ACC112 (cell line): ENCODE results near the gene C1QTNF2.

Source experiments
- H2AFZ ChIP-seq: fragments of 200-600 bp; sonication (generic); one replicate; pipeline ENCODE4 v1.6.0; 2017; ENCODE audit warnings: antibody characterized with exemption, low read length; ENCODE audit not compliant: unreplicated experiment
- H3K27ac ChIP-seq: fragments of 200-600 bp; sonication (generic); 2 replicates; pipeline ENCODE4 v1.5.1; 2014; ENCODE audit warnings: low read depth, mild to moderate bottlenecking, antibody characterized with exemption, low read length, moderate library complexity
- H3K27me3 ChIP-seq: fragments of 200-600 bp; sonication (generic); 2 replicates; pipeline ENCODE4 v1.6.1; 2014; ENCODE audit warnings: mild to moderate bottlenecking, antibody characterized with exemption, low read length, moderate library complexity, mixed read lengths; ENCODE audit not compliant: insufficient read depth
- H3K36me3 ChIP-seq: fragments of 200-600 bp; sonication (generic); 2 replicates; pipeline ENCODE4 v1.6.1; 2016; ENCODE audit warnings: mild to moderate bottlenecking, antibody characterized with exemption, low read length, moderate library complexity, mixed read lengths; ENCODE audit not compliant: insufficient read depth
- H3K4me1 ChIP-seq: fragments of 200-600 bp; sonication (generic); one replicate; pipeline ENCODE4 v1.6.1; 2016; ENCODE audit warnings: low read length, mixed read lengths; ENCODE audit not compliant: insufficient read depth, unreplicated experiment, control insufficient read depth
- H3K4me3 ChIP-seq: fragments of 200-600 bp; sonication (generic); 2 replicates; pipeline ENCODE4 v1.5.1; 2014; ENCODE audit warnings: mild to moderate bottlenecking, low read depth, low read length
- H3K79me2 ChIP-seq: fragments of 200-600 bp; sonication (generic); one replicate; pipeline ENCODE4 v1.6.0; 2016; ENCODE audit warnings: low read length; ENCODE audit not compliant: control insufficient read depth, unreplicated experiment, insufficient read depth

Gene C1QTNF2

DNA sequence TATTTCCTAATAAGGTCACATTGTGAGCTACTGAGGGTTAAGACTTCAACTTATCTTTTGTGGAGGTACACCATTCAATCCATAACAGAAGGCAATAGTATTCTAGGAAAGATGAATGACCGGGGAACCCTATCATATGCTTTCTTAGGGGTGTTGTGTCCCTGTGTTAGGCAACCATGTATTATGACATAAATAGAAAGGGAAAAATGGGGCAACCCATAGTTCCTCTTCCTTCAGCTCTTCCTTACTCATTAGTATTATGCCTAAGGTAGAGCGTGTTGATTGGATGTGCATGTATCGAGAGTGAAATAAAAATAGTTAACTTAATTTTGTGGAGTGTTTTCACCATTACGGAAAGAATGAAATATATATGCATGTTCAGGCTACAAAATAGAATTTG lies 52.0 kb downstream of the C1QTNF2 start:
- Histone ChIP-seq H3K4me3 (no peak overlapping the region), H3K79me2 (no peaks in the 10 kb centered on the region), H3K27ac (no peak overlapping the region), H2AFZ (no peak overlapping the region), H3K4me1 (peaks cover 6% of the 10 kb centered on the region), H3K36me3 (no peaks in the 10 kb centered on the region), H3K27me3 (peaks cover 5% of the 10 kb centered on the region)

DNA sequence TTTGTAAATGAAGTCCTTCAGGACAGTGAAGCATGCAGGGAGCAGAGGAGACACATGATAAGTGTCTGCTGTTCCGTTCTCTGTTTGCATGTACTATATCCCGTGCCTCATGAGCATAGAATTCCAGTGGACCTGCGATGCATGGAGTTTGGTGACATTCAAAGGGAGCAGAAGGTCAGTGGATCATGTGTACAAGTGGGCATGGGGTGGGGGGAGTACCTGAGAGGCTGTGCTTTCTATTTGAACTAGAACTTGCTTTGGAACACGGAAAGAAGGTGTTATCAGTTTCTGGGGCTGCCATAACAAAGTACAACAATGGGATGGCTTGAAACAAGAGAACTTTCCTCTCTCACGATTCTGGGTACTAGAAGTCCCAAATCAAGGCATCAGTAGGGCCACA lies 53.0 kb downstream of the C1QTNF2 start:
- peaks cover 6% of the 10 kb centered on the region for H3K4me1 ChIP-seq
- no peak overlapping the region for H2AFZ ChIP-seq
- H3K27me3 ChIP-seq = peaks cover 14% of the 10 kb centered on the region
- no peak overlapping the region for H3K27ac ChIP-seq
- no peaks in the 10 kb centered on the region for H3K79me2 ChIP-seq
- no peak overlapping the region for H3K4me3 ChIP-seq
- H3K36me3 ChIP-seq = no peaks in the 10 kb centered on the region

DNA sequence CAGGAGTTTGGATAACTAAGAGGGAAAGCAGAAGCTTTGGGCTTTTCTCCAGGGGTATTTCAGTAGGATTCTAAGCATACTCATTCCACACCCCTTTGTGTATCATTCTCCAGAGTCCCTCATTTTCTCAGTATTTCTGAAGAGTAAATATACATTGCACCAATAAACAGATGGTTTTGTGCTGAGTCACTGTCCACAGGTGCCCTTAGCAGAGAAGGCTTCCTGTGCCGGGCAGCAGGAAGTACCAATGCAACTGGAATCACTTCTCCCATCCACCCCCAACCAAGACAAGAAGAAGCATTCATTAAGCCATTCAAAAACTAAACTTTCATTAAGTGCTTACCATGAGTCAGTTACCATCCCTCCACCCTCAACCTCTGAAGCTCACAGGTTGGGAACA lies 54.5 kb downstream of the C1QTNF2 start:
- no peaks in the 10 kb centered on the region for H3K36me3 ChIP-seq
- H3K4me1 ChIP-seq = peaks cover 6% of the 10 kb centered on the region
- peaks cover 24% of the 10 kb centered on the region for H3K27me3 ChIP-seq
- no peak overlapping the region for H3K4me3 ChIP-seq
- no peak overlapping the region for H3K27ac ChIP-seq
- H3K79me2 ChIP-seq = no peaks in the 10 kb centered on the region
- no peak overlapping the region for H2AFZ ChIP-seq

DNA sequence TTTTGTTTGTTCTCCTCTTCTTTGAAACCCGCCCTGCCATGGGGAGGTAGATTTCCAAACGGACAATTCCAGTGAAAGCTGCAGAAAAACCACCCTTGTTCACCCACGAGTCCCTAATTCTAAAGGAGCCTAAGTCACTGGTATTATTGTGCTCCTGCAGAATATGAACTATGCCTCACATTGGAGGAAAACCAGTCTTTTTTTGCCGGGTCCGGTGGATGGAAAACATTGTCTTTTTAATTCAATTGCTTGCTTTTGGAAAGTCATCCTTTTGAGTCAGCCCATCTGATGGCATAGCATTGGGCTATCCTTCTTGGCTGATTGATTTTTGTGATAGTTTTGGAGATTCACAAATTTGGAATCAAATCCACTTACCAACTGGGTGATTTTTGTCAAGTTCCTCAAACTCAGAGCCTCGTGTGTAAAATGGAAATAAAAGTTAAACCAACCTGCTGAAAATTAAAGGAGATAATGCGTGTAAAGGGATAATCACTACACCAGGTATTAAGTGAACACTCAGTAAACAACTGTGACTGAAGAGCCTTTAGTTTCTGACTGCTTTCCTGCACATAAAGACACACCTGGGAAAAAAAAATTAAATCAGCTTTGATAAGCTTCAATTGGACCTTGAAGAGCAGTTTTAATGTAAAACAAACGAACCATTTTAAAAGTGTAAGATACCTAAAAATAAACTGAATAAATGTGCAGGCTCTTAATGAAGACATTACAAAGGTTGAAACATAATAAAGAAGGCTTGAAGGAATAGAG lies 57.3 kb downstream of the C1QTNF2 start:
- H3K27me3 ChIP-seq = peaks cover 37% of the 10 kb centered on the region
- H3K4me1 ChIP-seq = peaks cover 6% of the 10 kb centered on the region
- no peaks in the 10 kb centered on the region for H3K79me2 ChIP-seq
- peak overlapping the region; percentile 78 for H3K4me3 ChIP-seq
- H2AFZ ChIP-seq = no peak overlapping the region
- no peaks in the 10 kb centered on the region for H3K36me3 ChIP-seq
- H3K27ac ChIP-seq = no peak overlapping the region

DNA sequence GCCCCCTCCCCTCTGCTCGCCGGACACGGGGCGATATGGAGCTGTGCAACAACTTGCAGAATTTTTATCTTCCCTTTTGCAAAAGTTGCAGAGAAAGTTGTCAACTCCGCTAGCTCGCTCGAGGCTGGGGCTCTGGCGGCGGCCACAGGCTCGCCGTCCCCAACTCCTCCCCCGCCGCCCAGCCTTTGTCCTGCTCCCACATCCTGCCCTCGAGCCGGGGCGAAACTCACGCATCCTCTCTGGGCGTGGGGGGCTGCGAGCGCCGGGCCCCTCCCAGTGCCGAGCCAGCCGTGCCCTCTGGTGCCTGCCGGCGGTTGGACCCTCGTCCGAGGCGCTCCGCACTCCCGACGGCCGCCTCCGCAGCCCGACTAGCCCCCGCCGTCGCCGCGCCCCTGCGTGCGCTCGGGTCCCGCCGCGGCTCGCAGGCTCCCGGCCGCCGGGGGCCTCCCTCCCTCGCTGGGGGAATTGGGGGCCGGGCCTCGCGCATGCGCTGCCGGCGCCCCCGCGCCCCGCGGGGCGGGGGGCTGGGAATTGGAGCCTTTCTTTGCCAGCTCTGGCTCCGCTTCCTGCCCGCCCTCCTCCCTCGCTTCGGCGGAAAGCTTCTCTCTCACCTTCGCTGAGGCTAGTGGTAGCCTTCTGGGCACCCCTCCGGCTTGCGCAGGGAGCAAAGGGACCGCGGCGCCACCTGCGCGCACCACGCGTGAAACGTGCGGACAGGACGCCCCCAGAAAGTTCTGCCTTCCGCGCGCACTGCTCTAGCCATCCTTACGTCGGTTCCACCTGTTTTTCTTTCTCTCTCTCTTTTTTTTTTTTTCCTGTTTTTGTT lies 58.1 kb downstream of the C1QTNF2 start, which contains the start of gene CCNJL:
CCNJL (minus strand) TSS at position 431 of the 826 bp plus-strand sequence. CDS start 641 bp downstream, outside the sequence.
- Histone ChIP-seq H3K4me1 (peaks cover 6% of the 10 kb centered on the region), H3K27ac (no peak within 1 kb of the TSS), H3K27me3 (peaks cover 37% of the 10 kb centered on the region), H3K36me3 (no peaks in the 10 kb centered on the region), H3K4me3 (peak within 1 kb of the TSS; percentile 78), H3K79me2 (no peaks in the 10 kb centered on the region), H2AFZ (peak within 1 kb of the TSS; percentile 68)

DNA sequence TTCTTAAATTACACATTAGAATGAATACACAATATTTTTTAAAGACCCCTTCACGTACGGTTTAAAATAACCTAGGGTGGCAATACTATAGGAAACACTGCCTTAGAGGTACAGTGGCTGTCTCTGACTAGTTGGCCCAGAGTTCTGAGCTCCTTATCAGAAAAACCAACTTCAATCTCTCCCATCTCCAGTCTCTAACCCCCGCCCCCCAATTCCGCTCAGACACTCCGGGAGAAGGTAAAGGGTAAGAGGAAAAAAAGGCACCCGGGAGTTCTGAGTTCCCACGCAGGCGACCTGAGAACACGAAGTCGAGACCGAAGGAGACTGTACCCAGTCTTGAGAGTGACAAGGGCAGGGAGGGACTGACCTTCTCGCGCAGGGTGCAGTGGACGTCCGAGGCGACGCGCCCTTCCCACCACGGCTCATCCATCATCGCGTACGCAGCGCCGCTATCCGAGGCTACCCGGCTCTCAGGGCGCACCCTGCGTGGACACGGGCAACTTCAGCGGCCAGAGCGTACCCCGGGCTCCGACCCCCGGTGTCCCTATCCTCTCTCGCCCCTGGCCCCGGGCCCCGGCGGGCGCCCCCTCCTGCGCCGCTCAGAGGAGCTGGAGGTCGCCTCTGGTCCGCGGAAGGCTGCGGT lies 58.8 kb downstream of the C1QTNF2 start:
- Histone ChIP-seq H3K4me3 (peak overlapping the region; percentile 78), H3K27me3 (peaks cover 37% of the 10 kb centered on the region), H3K4me1 (peaks cover 6% of the 10 kb centered on the region), H3K79me2 (no peaks in the 10 kb centered on the region), H3K36me3 (no peaks in the 10 kb centered on the region), H3K27ac (no peak overlapping the region), H2AFZ (peak overlapping the region; percentile 68)

DNA sequence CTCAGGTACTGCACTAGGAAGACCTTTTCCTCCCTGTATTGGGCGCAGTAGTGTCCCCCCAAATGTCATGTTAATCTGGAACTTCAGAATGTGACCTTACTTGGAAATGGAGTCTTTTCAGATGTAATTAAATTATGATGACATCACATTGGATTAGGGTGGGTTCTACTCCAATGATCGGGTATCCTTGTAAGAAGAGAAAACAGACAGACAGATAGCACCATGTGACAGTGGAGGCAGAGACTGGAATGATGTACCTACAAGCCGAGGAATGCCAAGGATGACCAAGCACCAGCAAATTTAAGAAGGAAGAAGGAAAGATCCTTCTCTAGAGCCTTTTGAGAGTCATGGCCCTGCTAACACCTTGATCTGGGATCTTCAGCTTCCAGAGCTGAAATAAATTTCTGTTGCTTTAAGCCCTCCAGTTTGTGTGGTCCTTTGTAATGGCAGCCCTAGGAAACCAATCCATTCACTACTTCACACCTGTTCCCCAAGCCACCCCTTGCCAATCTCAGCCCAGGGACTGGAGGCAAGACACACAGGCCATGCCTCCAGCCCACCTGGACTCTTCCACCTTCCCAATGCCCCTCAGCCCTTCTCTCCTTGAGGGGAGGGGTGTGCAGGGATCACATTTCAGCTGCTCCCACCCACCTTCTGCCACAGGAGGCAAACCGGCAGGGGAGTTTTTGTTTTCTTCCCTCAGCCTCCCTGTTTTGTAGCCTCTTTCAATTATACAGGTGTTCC lies 59.7 kb downstream of the C1QTNF2 start:
- Histone ChIP-seq H2AFZ (no peak overlapping the region), H3K27me3 (peaks cover 37% of the 10 kb centered on the region), H3K27ac (no peak overlapping the region), H3K36me3 (no peaks in the 10 kb centered on the region), H3K4me3 (no peak overlapping the region), H3K79me2 (no peaks in the 10 kb centered on the region), H3K4me1 (peaks cover 1% of the 10 kb centered on the region)

DNA sequence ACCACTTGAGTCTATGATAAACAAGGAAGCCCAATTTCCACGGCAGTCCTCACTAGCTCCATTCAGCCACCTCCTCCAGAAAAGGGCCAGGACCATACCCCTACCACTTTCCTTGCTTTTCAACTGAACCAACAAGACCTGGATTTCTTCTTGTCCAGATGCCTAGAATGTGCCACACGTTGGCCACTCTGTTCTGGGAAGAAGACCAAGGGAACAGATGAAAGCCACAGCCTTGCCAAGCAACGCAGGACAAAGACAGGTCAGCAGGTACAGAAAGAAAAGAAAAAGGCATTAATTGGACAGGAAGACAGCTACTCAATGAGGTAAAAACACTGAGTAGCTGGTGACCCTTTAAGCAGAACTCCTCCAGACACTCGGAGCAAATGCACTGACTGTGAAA lies 60.3 kb downstream of the C1QTNF2 start:
- H3K27ac ChIP-seq = no peak overlapping the region
- H2AFZ ChIP-seq = no peak overlapping the region
- no peaks in the 10 kb centered on the region for H3K36me3 ChIP-seq
- no peaks in the 10 kb centered on the region for H3K4me1 ChIP-seq
- H3K4me3 ChIP-seq = no peak overlapping the region
- no peaks in the 10 kb centered on the region for H3K79me2 ChIP-seq
- H3K27me3 ChIP-seq = peaks cover 37% of the 10 kb centered on the region

DNA sequence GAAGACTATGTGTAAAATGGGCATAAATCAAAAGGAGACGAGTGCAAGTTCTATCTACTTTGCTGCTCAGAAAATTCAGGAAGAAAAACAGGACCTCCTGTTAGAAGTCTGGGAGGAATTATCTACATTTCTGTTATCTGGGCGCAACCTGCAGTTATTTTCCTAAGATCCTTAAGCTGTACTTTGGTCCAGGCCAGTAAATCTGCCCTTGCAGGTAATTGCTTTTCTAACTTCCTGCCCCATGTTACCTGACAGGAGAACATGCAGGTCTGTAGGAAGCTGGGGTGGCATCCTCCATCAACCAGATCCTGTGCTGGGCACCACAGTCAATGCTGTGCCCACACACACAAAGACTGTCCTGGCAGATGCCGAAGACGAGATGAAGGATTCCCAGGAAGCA lies 63.7 kb downstream of the C1QTNF2 start:
- no peaks in the 10 kb centered on the region for H3K79me2 ChIP-seq
- no peak overlapping the region for H2AFZ ChIP-seq
- no peaks in the 10 kb centered on the region for H3K36me3 ChIP-seq
- no peak overlapping the region for H3K4me3 ChIP-seq
- H3K27ac ChIP-seq = no peak overlapping the region
- no peaks in the 10 kb centered on the region for H3K4me1 ChIP-seq
- peaks cover 24% of the 10 kb centered on the region for H3K27me3 ChIP-seq

DNA sequence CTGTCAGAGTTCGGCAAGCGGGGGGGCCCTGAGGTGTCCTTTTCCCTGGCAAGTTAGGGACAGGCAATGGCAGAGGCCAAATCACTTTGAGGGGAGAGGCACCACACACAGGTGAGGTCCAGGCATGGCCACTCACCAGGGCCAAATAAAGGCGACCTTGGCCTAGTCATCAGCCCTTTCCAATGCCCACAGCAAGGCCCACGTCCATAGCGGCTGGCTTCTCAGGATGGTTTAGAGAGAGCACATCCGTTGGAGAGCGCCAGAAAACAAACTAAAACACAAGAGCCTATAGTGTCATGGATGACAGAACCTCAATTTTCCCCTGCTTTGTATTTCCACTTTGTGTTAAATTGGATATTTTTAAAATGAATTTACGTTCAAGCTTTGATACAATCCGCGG lies 65.1 kb downstream of the C1QTNF2 start:
- no peaks in the 10 kb centered on the region for H3K79me2 ChIP-seq
- no peaks in the 10 kb centered on the region for H3K4me1 ChIP-seq
- no peak overlapping the region for H3K27ac ChIP-seq
- H3K27me3 ChIP-seq = peaks cover 10% of the 10 kb centered on the region
- no peak overlapping the region for H2AFZ ChIP-seq
- H3K36me3 ChIP-seq = no peaks in the 10 kb centered on the region
- H3K4me3 ChIP-seq = no peak overlapping the region
